Astrocyte (in vitro differentiated cells and primary cell): ENCODE data around the gene KRT84.

Experiments
- CTCF ChIP-seq: IDR thresholded peaks from 2 replicates; pipeline ENCODE4 v1.5.1; 2011; ENCODE audit warnings: low read depth, mild to moderate bottlenecking, inconsistent platforms, low read length, moderate library complexity; ENCODE audit not compliant: insufficient read depth
- EZH2 ChIP-seq: IDR thresholded peaks from 2 replicates; pipeline ENCODE4 v1.6.1; 2012; ENCODE audit warnings: mild to moderate bottlenecking, low read length, inconsistent platforms; ENCODE audit not compliant: insufficient read depth

DNA sequence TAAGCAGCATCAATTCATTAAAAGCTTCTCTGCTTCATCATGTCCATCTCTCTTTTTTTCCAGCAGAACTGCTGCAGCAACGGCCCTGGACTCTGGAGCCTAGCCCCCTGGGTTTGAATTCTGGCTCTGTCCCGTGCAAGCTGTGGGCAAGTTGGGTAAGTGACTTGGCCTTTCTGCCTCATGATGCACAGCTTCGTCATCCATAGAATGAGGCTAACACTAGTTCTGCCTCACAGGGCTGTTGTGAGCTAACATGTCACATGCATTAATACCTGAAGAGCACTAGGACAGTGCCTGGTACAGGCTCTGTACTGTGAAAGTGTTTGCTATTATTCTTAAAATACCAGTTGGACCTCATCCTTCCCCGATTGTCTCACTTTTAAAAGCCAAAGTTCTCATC, 16.5 kb upstream of the KRT84 start:
- TF ChIP-seq CTCF, result no peak
- TF ChIP-seq EZH2, result no peak
